ENCODE results near the gene KRT6A. TPM values are rescaled to one million over a fixed set of nuclear protein-coding genes. Genes with fewer than 3 reads are reported as not detected.

Gene KRT6A
- total and polyA plus RNA-seq, 9 of the 15 experiments (the other 6 are each of a cell fraction or from before 2014, with no cell fraction given) = 0.26 TPM; not detected in 8

DNA sequence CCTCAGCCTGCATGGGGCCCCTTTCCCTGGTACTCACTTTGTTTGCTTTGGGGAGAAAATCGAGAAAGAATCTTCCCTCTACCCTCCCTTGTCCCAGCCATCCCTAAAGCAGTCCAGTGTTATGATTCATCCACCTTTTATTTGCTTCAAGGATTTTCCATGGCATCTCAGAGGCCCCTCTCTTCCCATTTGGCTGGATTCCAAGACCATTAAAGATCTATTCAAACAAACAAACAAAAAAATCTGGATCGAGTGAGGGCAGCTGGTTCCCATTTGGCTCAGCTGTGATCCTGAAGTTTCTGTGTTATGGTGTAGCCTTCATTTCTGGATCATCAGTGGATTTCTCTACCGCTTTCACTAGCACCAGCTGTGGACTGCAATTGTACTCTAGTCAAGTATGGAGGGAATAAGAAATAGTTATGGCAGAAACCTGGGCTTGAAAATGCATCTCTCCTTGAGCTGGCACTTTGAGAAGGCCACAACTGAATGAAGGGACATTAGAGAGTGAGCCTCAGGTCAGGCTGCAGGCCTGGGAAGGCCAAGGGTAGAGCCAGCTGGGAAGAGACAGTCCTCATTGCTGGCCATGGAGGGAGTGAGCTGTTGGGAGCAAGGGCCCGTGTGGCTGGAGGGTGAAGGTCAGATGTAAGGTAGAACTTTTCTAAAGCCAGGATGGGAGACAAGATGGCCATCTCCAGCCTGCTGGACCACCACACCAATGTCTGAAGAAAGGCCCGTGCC is 46.2 kb upstream of the KRT6A start:
- Histone ChIP-seq H4K20me1 (replicated peaks; ENCODE audit: control insufficient read depth, insufficient read depth, low read length) (peaks cover 2% of the 10 kb centered on the region; the same call in 1 of the 2 replicates), H2AFZ (ENCODE audit: low read depth, low read length) (no peak overlapping the region), H3K4me2 (ENCODE audit: insufficient read depth, low read length) (no peak overlapping the region), H3K9me3 (replicated peaks; ENCODE audit: control insufficient read depth, insufficient read depth, low read depth, low read length) (no peaks in the 10 kb centered on the region), H3K9ac (ENCODE audit: insufficient read depth in 1 of 2, low read depth in 2 of 2, low read length in 2 of 2) (no peak overlapping the region), H3K4me3 (no peak overlapping the region), H3K27ac (ENCODE audit: extremely low read depth, low read depth, low read length) (no peak overlapping the region), H3K79me2 (ENCODE audit: control insufficient read depth, insufficient read depth, low read length) (no peaks in the 10 kb centered on the region), H3K27me3 (ENCODE audit: control insufficient read depth in 2 of 2, insufficient read depth in 2 of 2, low read length in 2 of 2) (peaks cover 4 to 12% of the 10 kb centered on the region in 2 experiments; a peak in 2 of 5 replicates), H3K4me1 (replicated peaks in 1 of 2; ENCODE audit: control insufficient read depth in 2 of 2, insufficient read depth in 2 of 2, low read length in 2 of 2) (no peaks in the 10 kb centered on the region), H3K36me3 (ENCODE audit: control insufficient read depth, insufficient read depth, low read length) (no peaks in the 10 kb centered on the region), H3K9me1 (ENCODE audit: control insufficient read depth, insufficient read depth, low read length) (no peaks in the 10 kb centered on the region)
- FAIRE-seq (no peak), DNase-seq (ENCODE audit: extremely low read depth in 1 of 4, low spot score in 3 of 4) (no peak), ATAC-seq (no peak)
- in situ Hi-C loops (cut with MboI) (no loop called here), intact Hi-C loops (cut with micrococcal nuclease) (no loop called here)
- POLR2A ChIA-PET = interaction anchor here (0.5 to 0.6 kb wide), 2 partner anchors 8 to 1076 kb away, joined by 3 read pairs; no protein-coding TSS in a partner anchor
- no peak for TF ChIP-seq ELK3 (CRISPR knock-in tag; IDR thresholded peaks at IDR 0.05)
- peak; percentile 40; the same call in 1 of the 2 replicates for TF ChIP-seq NFIC (IDR thresholded peaks at IDR 0.05)
- 0% methylated on average over 5 of the region's 5 CpGs for WGBS (ENCODE audit: insufficient coverage, low coverage, missing lambda C conversion rate)
- CTCF ChIA-PET (ENCODE audit: low intra/inter-chr PET ratio) = no interaction called here
- BruUV-seq (replicated peaks) = no TSS peak

- Histone ChIP-seq H3K36me3 (ENCODE audit: control insufficient read depth, insufficient read depth, low read length) (no peaks in the 10 kb centered on the region), H4K20me1 (replicated peaks; ENCODE audit: control insufficient read depth, insufficient read depth, low read length) (no peaks in the 10 kb centered on the region; the same call in 1 of the 2 replicates), H2AFZ (ENCODE audit: low read depth, low read length) (no peak overlapping the region), H3K9me1 (ENCODE audit: control insufficient read depth, insufficient read depth, low read length) (no peaks in the 10 kb centered on the region), H3K4me3 (no peak overlapping the region), H3K27ac (ENCODE audit: extremely low read depth, low read depth, low read length) (no peak overlapping the region), H3K9me3 (replicated peaks; ENCODE audit: control insufficient read depth, insufficient read depth, low read depth, low read length) (no peaks in the 10 kb centered on the region), H3K4me1 (replicated peaks in 1 of 2; ENCODE audit: control insufficient read depth in 2 of 2, insufficient read depth in 2 of 2, low read length in 2 of 2) (no peaks in the 10 kb centered on the region), H3K79me2 (ENCODE audit: control insufficient read depth, insufficient read depth, low read length) (no peaks in the 10 kb centered on the region), H3K27me3 (ENCODE audit: control insufficient read depth in 2 of 2, insufficient read depth in 2 of 2, low read length in 2 of 2) (peaks cover 4 to 19% of the 10 kb centered on the region in 2 experiments; a peak in 3 of 5 replicates), H3K9ac (ENCODE audit: insufficient read depth in 1 of 2, low read depth in 2 of 2, low read length in 2 of 2) (no peak overlapping the region), H3K4me2 (ENCODE audit: insufficient read depth, low read length) (no peak overlapping the region)
- 0% methylated on average over 2 of the region's 3 CpGs for WGBS (ENCODE audit: insufficient coverage, low coverage, missing lambda C conversion rate)
- no peak for FAIRE-seq
- ChIA-PET POLR2A (interaction anchor here (0.7 kb wide), 1 partner anchor 260 kb away, joined by 4 read pairs; no protein-coding TSS in a partner anchor), CTCF (ENCODE audit: low intra/inter-chr PET ratio) (no interaction called here)
- no peak for ATAC-seq
- in situ Hi-C loops (cut with MboI) (no loop called here), intact Hi-C loops (cut with micrococcal nuclease) (no loop called here)
- no peak for DNase-seq (ENCODE audit: extremely low read depth in 1 of 4, low spot score in 3 of 4)
- BruUV-seq (replicated peaks) = no TSS peak
- TF ChIP-seq GTF2B (IDR thresholded peaks at IDR 0.05; ENCODE audit: extremely low read depth, insufficient read length) (no peak), ZNF316 (IDR thresholded peaks at IDR 0.05) (no peak), HNRNPL (IDR thresholded peaks at IDR 0.05; ENCODE audit: low read depth, low read length) (no peak)
Measured at GRCh38 chr12:52537101-52537500, 44.0 kb upstream of the KRT6A start.
